Nephron progenitor cell (in vitro differentiated cells): ENCODE measurements around the gene RAPGEF1.

ENCODE experiments used
- DNase-seq: peaks from one replicate; pipeline ENCODE4 v3.0.0; 2021
- H3K27ac Mint-ChIP-seq: 2 replicates; pipeline ENCODE4 v1.8.0; 2021; ENCODE audit warnings: mild to moderate bottlenecking, moderate library complexity, mixed read lengths
- H3K27me3 Mint-ChIP-seq: 2 replicates; pipeline ENCODE4 v1.8.0; 2021; ENCODE audit warnings: mild to moderate bottlenecking, low read depth, mixed read lengths; ENCODE audit not compliant: poor library complexity
- H3K36me3 Mint-ChIP-seq: 2 replicates; pipeline ENCODE4 v1.8.0; 2021; ENCODE audit warnings: low read depth, mixed read lengths
- H3K4me1 Mint-ChIP-seq: 2 replicates; pipeline ENCODE4 v1.8.0; 2021; ENCODE audit warnings: mixed read lengths
- H3K4me3 Mint-ChIP-seq: 2 replicates; pipeline ENCODE4 v1.8.0; 2021; ENCODE audit warnings: mild to moderate bottlenecking, moderate library complexity, mixed read lengths
- H3K9me3 Mint-ChIP-seq: 2 replicates; pipeline ENCODE4 v1.8.0; 2021; ENCODE audit warnings: mild to moderate bottlenecking, moderate library complexity, mixed read lengths
- CTCF ChIP-seq: fragments of 200-600 bp; sonication (generic); IDR thresholded peaks from 2 replicates; pipeline ENCODE4 v1.5.0; 2021; ENCODE audit warnings: antibody characterized with exemption

RAPGEF1 gene

GRCh38 chr9:131671133-131671520, 68.7 kb downstream of the RAPGEF1 start:
- no peaks in the 10 kb centered on the region for H3K9me3 Mint-ChIP-seq
- no peak for TF ChIP-seq CTCF
- H3K36me3 Mint-ChIP-seq: no peaks in the 10 kb centered on the region
- no peak for DNase-seq
- peaks cover 75% of the 10 kb centered on the region for H3K4me1 Mint-ChIP-seq
- H3K27me3 Mint-ChIP-seq: peaks cover 3% of the 10 kb centered on the region
- H3K27ac Mint-ChIP-seq: peak overlapping the region; percentile 61
- H3K4me3 Mint-ChIP-seq: no peak overlapping the region

GRCh38 chr9:131670247-131671132, 69.4 kb downstream of the RAPGEF1 start:
- no peak for TF ChIP-seq CTCF
- H3K4me3 Mint-ChIP-seq: peak overlapping the region; percentile 7
- peaks cover 5% of the 10 kb centered on the region for H3K36me3 Mint-ChIP-seq
- H3K4me1 Mint-ChIP-seq: peaks cover 69% of the 10 kb centered on the region
- peaks cover 3% of the 10 kb centered on the region for H3K9me3 Mint-ChIP-seq
- no peak for DNase-seq
- peak overlapping the region; percentile 89 for H3K27ac Mint-ChIP-seq
- peaks cover 3% of the 10 kb centered on the region for H3K27me3 Mint-ChIP-seq

GRCh38 chr9:131669269-131670157, 70.4 kb downstream of the RAPGEF1 start:
- Mint-ChIP-seq H3K4me1 (peaks cover 59% of the 10 kb centered on the region), H3K4me3 (no peak overlapping the region), H3K27ac (peak overlapping the region; percentile 89), H3K9me3 (peaks cover 13% of the 10 kb centered on the region), H3K36me3 (peaks cover 15% of the 10 kb centered on the region), H3K27me3 (peaks cover 3% of the 10 kb centered on the region)
- no peak for TF ChIP-seq CTCF
- DNase-seq: no peak

GRCh38 chr9:131668439-131669268, 71.2 kb downstream of the RAPGEF1 start:
- Mint-ChIP-seq H3K36me3 (peaks cover 24% of the 10 kb centered on the region), H3K4me1 (peaks cover 50% of the 10 kb centered on the region), H3K27me3 (peaks cover 3% of the 10 kb centered on the region), H3K9me3 (peaks cover 22% of the 10 kb centered on the region), H3K27ac (peak overlapping the region; percentile 74), H3K4me3 (no peak overlapping the region)
- DNase-seq: no peak
- no peak for TF ChIP-seq CTCF

- Mint-ChIP-seq H3K27me3 (no peaks in the 10 kb centered on the region), H3K4me1 (peaks cover 48% of the 10 kb centered on the region), H3K4me3 (no peak overlapping the region), H3K9me3 (peaks cover 23% of the 10 kb centered on the region), H3K36me3 (peaks cover 30% of the 10 kb centered on the region), H3K27ac (no peak overlapping the region)
- no peak for DNase-seq
- no peak for TF ChIP-seq CTCF
Measured at GRCh38 chr9:131668057-131668438, 71.8 kb downstream of the RAPGEF1 start.
